Kidney (tissue), 14 donors: Measurements from ENCODE around the gene SYPL1. TPM values are rescaled to one million over a fixed set of nuclear protein-coding genes. Genes with fewer than 3 reads are reported as not detected.

Source experiments
- DNase-seq, 5 donors: peaks; one replicate each; pipeline ENCODE4 v3.0.0-alpha.2; 2013 to 2020
- FAIRE-seq: peaks from 2 replicates; lab custom pipeline; 2012; peaks lifted over from hg19 to GRCh38; lab: Jason Lieb, UNC
- H3K27ac ChIP-seq, 2 donors: one replicate each; pipeline ENCODE4 v1.7.0; 2013; ENCODE audit warnings: low read depth in 2 of 2, low read length in 2 of 2, inconsistent platforms in 1 of 2
- H3K27me3 ChIP-seq: one replicate; pipeline ENCODE4 v1.7.1; 2013; ENCODE audit warnings: low read length, inconsistent platforms; ENCODE audit not compliant: control insufficient read depth, insufficient read depth
- H3K36me3 ChIP-seq, 3 donors: one replicate each; pipeline versions ENCODE4 v1.7.0 to v1.7.1; 2013; ENCODE audit warnings: low read length in 3 of 3, control low read depth in 1 of 3, inconsistent platforms in 1 of 3; ENCODE audit not compliant: insufficient read depth in 3 of 3, control insufficient read depth in 2 of 3
- H3K4me1 ChIP-seq, 3 donors: one replicate each; pipeline versions ENCODE4 v1.7.0 to v1.7.1; 2013; ENCODE audit warnings: low read length in 3 of 3, inconsistent platforms in 1 of 3, low read depth in 1 of 3; ENCODE audit not compliant: control insufficient read depth in 2 of 3, insufficient read depth in 2 of 3
- H3K4me3 ChIP-seq, 3 donors: one replicate each; pipeline versions ENCODE4 v1.7.0 to v1.8.1; 2013; ENCODE audit warnings: low read length in 3 of 3, control low read depth in 1 of 3, inconsistent platforms in 1 of 3
- H3K9ac ChIP-seq, 3 donors: one replicate each; pipeline versions ENCODE4 v1.7.0 to v1.7.1; 2013; ENCODE audit warnings: low read length in 3 of 3, control low read depth in 1 of 3, inconsistent platforms in 1 of 3
- H3K9me3 ChIP-seq, 3 donors: one replicate each; pipeline versions ENCODE4 v1.7.0 to v1.7.1; 2013; ENCODE audit warnings: low read length in 3 of 3, control low read depth in 1 of 3, inconsistent platforms in 1 of 3; ENCODE audit not compliant: control insufficient read depth in 2 of 3, insufficient read depth in 1 of 3
- CTCF ChIP-seq: IDR thresholded peaks from 3 replicates; pipeline ENCODE4 v1.5.1; 2012; ENCODE audit warnings: mild to moderate bottlenecking, moderate library complexity, borderline replicate concordance; ENCODE audit not compliant: insufficient read depth; ENCODE audit errors: extremely low read depth
- intact Hi-C: fragments of 100-400 bp; cut with DNase I; formaldehyde crosslinking; loops from one replicate; pipeline ENCODE4 v1.11.1; 2022
- polyA plus RNA-seq: library from polyadenylated mRNA; stranded (reverse); fragments of 350-450 nt; fragmentation: Illumina TruSeq; extraction: RNeasy Lipid Tissue Mini Kit (QIAGEN cat#74804); gene quantifications from one replicate; pipeline ENCODE4 v1.2.3, GENCODE V29; 2014; ENCODE audit warnings: low read depth, low replicate concordance; ENCODE audit not compliant: insufficient read depth
- total RNA-seq: library from RNA; stranded (reverse); fragmentation: NEBNext Ultra II Directional; extraction: Animal tissue kit (Norgen Biotek cat#: 25700); gene quantifications from one replicate; pipeline ENCODE4 v1.2.1, GENCODE V29; 2021
- donor health status: control.
- donor health status: control.
- donor health status: control.
- donor health status: control.
- donor health status: control.
- donor health status: DM: yes; HTN: yes; CAD: no.
- donor health status: Normal renal cell carcinoma (clear cell type).

Gene SYPL1
- total and polyA plus RNA-seq, 2 donors from 2014 or later: 90.8 to 111 TPM

GRCh38 chr7:106070201-106070551 lies 41.9 kb downstream of the SYPL1 start:
- no peaks in the 10 kb centered on the region for H3K9me3 ChIP-seq
- peaks cover 0 to 30% (median 26%) of the 10 kb centered on the region in 3 donors for H3K4me1 ChIP-seq
- FAIRE-seq (no peak), DNase-seq (no peak)
- intact Hi-C loops: no loop called here
- H3K27me3 ChIP-seq: no peaks in the 10 kb centered on the region
- H3K4me3 ChIP-seq: no peak overlapping the region
- no peak overlapping the region for H3K9ac ChIP-seq
- TF ChIP-seq CTCF: no peak
- H3K36me3 ChIP-seq: no peaks in the 10 kb centered on the region
- H3K27ac ChIP-seq: peak overlapping the region in 1 of 2 donors; percentile 27

- H3K9me3 ChIP-seq: no peaks in the 10 kb centered on the region
- DNase-seq: peak in 1 of 5 donors; percentile 90
- no peaks in the 10 kb centered on the region for H3K36me3 ChIP-seq
- H3K4me3 ChIP-seq: no peak overlapping the region
- intact Hi-C loops: no loop called here
- no peak for FAIRE-seq
- H3K4me1 ChIP-seq: peaks cover 0 to 35% (median 31%) of the 10 kb centered on the region in 3 donors
- no peaks in the 10 kb centered on the region for H3K27me3 ChIP-seq
- peak overlapping the region; percentile 3 to 18 for H3K27ac ChIP-seq
- no peak for TF ChIP-seq CTCF
- H3K9ac ChIP-seq: no peak overlapping the region
These were observed 42.5 kb downstream of the SYPL1 start for GRCh38 chr7:106069471-106070200.

GRCh38 chr7:106068986-106069385 lies 43.1 kb downstream of the SYPL1 start:
- Histone ChIP-seq H3K27ac (no peak overlapping the region), H3K9me3 (no peaks in the 10 kb centered on the region), H3K4me1 (peaks cover 0 to 40% (median 38%) of the 10 kb centered on the region in 3 donors), H3K36me3 (no peaks in the 10 kb centered on the region), H3K9ac (no peak overlapping the region), H3K27me3 (no peaks in the 10 kb centered on the region), H3K4me3 (no peak overlapping the region)
- peak in 1 of 5 donors; percentile 36 for DNase-seq
- no peak for FAIRE-seq
- intact Hi-C loops: no loop called here
- TF ChIP-seq CTCF: no peak
